Vagina (tissue), 2 donors: ENCODE measurements around the gene UNC119B.

Experiments
- POLR2AphosphoS5 ChIP-seq, 2 donors: sonication (generic); formaldehyde crosslinking; IDR thresholded peaks; one replicate each; pipeline ENCODE4 v1.9.0; 2017; ENCODE audit warnings: antibody characterized with exemption in 2 of 2, mild to moderate bottlenecking in 2 of 2, low read depth in 1 of 2; ENCODE audit not compliant: insufficient read depth in 1 of 2
- TF ChIP-seq, protein P1 (sequence below), 3 experiments: fragments of 450-650 bp in 2 of 3; fragments of 200-600 bp in 1 of 3; sonication (generic) in 1 of 3; IDR thresholded peaks; one replicate each; pipeline ENCODE4 v1.5.1; 2017 to 2019; ENCODE audit warnings: antibody characterized with exemption in 3 of 3, mild to moderate bottlenecking in 2 of 3, moderate library complexity in 2 of 3

DNA sequence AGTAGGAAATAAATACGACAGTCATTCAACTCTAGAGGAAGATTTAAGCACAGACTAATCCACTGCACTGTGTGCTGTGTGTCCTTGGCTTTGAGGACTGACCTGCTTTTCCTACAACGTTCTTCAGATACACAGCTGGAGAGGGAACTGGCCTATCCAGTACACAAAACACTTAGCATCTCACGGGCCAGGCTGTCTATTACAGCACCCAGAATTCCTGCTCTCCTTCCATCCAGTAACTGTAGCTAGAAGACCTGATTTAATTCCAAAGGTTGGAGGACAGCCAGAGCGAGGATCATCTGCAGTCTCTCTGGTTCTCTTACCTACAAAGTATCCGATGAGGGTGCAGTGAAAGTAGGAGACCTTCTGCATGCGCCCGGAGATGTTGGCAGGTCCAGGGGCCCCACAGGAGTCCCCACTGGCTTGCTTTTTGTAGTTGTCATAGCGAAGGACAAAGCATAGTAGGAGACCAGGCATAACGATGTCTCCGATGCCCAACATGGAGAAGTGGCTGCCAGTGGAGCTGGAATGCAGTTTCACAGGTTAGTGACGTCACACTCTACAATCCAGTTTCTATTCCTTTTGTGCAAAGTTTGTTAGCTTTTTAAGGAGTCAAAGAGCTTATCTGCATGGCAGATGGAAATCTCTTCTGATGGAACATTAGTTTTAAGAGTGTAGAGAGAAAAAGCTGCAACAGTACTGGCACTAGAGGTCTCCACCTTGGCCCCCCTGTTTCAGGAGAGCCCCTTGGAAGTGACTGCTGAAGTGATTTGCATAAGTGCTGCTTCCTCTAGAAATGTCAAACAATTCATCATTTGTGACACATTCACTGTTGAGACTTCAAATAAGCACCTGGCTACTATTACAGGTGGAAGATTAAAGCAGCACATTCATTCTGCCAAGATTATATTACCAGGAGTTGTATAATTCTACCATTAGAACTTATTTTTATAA is 57.1 kb downstream of the UNC119B start:
- TF ChIP-seq, protein P1, sequence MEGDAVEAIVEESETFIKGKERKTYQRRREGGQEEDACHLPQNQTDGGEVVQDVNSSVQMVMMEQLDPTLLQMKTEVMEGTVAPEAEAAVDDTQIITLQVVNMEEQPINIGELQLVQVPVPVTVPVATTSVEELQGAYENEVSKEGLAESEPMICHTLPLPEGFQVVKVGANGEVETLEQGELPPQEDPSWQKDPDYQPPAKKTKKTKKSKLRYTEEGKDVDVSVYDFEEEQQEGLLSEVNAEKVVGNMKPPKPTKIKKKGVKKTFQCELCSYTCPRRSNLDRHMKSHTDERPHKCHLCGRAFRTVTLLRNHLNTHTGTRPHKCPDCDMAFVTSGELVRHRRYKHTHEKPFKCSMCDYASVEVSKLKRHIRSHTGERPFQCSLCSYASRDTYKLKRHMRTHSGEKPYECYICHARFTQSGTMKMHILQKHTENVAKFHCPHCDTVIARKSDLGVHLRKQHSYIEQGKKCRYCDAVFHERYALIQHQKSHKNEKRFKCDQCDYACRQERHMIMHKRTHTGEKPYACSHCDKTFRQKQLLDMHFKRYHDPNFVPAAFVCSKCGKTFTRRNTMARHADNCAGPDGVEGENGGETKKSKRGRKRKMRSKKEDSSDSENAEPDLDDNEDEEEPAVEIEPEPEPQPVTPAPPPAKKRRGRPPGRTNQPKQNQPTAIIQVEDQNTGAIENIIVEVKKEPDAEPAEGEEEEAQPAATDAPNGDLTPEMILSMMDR (IDR thresholded peaks at IDR 0.05), result no peak
- TF ChIP-seq POLR2AphosphoS5 (IDR thresholded peaks at IDR 0.05; ENCODE audit: insufficient read depth in 1 of 2, low read depth in 1 of 2), result no peak
